ENCODE results near the gene MRAP2.

MRAP2 gene

GRCh38 chr6:84033523-84034451 is at the start of gene MRAP2:
MRAP2 (plus strand) TSS chr6:84033772; CDS start chr6:84055319, 21,547 bp downstream.
- DNase-seq (ENCODE audit: low read depth in 2 of 2) = peak in 1 of 2 donors; percentile 4

- DNase-seq (ENCODE audit: low read depth in 2 of 2) = no peak
Observed at GRCh38 chr6:83984411-83984810, 49.2 kb upstream of the MRAP2 start.

GRCh38 chr6:83985308-83985713 is 48.3 kb upstream of the MRAP2 start:
- no peak for DNase-seq (ENCODE audit: low read depth in 2 of 2)

- no peak for DNase-seq (ENCODE audit: low read depth in 2 of 2)
Observed at GRCh38 chr6:83985715-83986114, 47.9 kb upstream of the MRAP2 start.

GRCh38 chr6:83998021-83998584 is 35.5 kb upstream of the MRAP2 start:
- DNase-seq (ENCODE audit: low read depth in 2 of 2) = no peak

- no peak for DNase-seq (ENCODE audit: low read depth in 2 of 2)
Observed at GRCh38 chr6:84001119-84001518, 32.5 kb upstream of the MRAP2 start.

GRCh38 chr6:84002226-84002625 is 31.3 kb upstream of the MRAP2 start:
- DNase-seq (ENCODE audit: low read depth in 2 of 2) = no peak

- DNase-seq (ENCODE audit: low read depth in 2 of 2) = no peak
Observed at GRCh38 chr6:84003131-84003530, 30.4 kb upstream of the MRAP2 start.

- DNase-seq (ENCODE audit: low read depth in 2 of 2) = no peak
Observed at GRCh38 chr6:84003654-84004053, 29.9 kb upstream of the MRAP2 start.

- DNase-seq (ENCODE audit: low read depth in 2 of 2) = no peak
Observed at GRCh38 chr6:84007871-84008270, 25.7 kb upstream of the MRAP2 start.

GRCh38 chr6:84013354-84013753 is 20.2 kb upstream of the MRAP2 start:
- DNase-seq (ENCODE audit: low read depth in 2 of 2) = no peak

GRCh38 chr6:84013931-84014330 is 19.6 kb upstream of the MRAP2 start:
- no peak for DNase-seq (ENCODE audit: low read depth in 2 of 2)

GRCh38 chr6:84016029-84016428 is 17.5 kb upstream of the MRAP2 start:
- DNase-seq (ENCODE audit: low read depth in 2 of 2) = no peak

- no peak for DNase-seq (ENCODE audit: low read depth in 2 of 2)
Observed at GRCh38 chr6:84017709-84018452, 15.7 kb upstream of the MRAP2 start.

GRCh38 chr6:84018453-84019061 is 15.0 kb upstream of the MRAP2 start:
- no peak for DNase-seq (ENCODE audit: low read depth in 2 of 2)

- DNase-seq (ENCODE audit: low read depth in 2 of 2) = no peak
Observed at GRCh38 chr6:84019141-84019841, 14.3 kb upstream of the MRAP2 start.

- DNase-seq (ENCODE audit: low read depth in 2 of 2) = no peak
Observed at GRCh38 chr6:84019842-84020211, 13.7 kb upstream of the MRAP2 start.

GRCh38 chr6:84021625-84022024 is 11.9 kb upstream of the MRAP2 start:
- DNase-seq (ENCODE audit: low read depth in 2 of 2) = no peak

- no peak for DNase-seq (ENCODE audit: low read depth in 2 of 2)
Observed at GRCh38 chr6:84026721-84027164, 6.8 kb upstream of the MRAP2 start.

GRCh38 chr6:84027340-84028181 is 6.0 kb upstream of the MRAP2 start:
- no peak for DNase-seq (ENCODE audit: low read depth in 2 of 2)

GRCh38 chr6:84028350-84028749 is 5.2 kb upstream of the MRAP2 start:
- no peak for DNase-seq (ENCODE audit: low read depth in 2 of 2)

Measured in stimulated activated CD8-positive, alpha-beta memory T cell treated with anti-CD3 and anti-CD28 coated beads, Interleukin-2, amount 100 ng/mL, for 48 hours (primary cell).